HEK293T (cell line): ENCODE data around the gene GJD2.
A peak's percentile ranks its signal among the peaks of the same experiment; 100 is the strongest.

Experiments
- CTCF ChIA-PET: fragments of 350-600 bp; formaldehyde crosslinking; extraction: SDS; loops from one replicate; lab custom pipeline; 2021; ENCODE audit warnings: antibody characterized with exemption, inconsistent platforms; lab: Yijun Ruan, JAX
- POLR2A ChIA-PET: fragments of 350-600 bp; formaldehyde crosslinking; extraction: SDS; loops from one replicate; lab custom pipeline; 2020; ENCODE audit warnings: antibody characterized with exemption, inconsistent platforms; lab: Yijun Ruan, JAX
- DNase-seq: peaks from one replicate; pipeline ENCODE4 v3.0.0; 2012; ENCODE audit warnings: mixed read lengths; ENCODE audit errors: extremely low spot score
- ARNT ChIP-seq: fragments of 450-650 bp; IDR thresholded peaks from 2 replicates; pipeline ENCODE4 v1.6.1; 2017; ENCODE audit warnings: mild to moderate bottlenecking
- BHLHE40 ChIP-seq: fragments of 450-650 bp; IDR thresholded peaks from 2 replicates; pipeline ENCODE4 v1.6.1; 2016; ENCODE audit warnings: mild to moderate bottlenecking, moderate library complexity, borderline replicate concordance
- CTBP1 ChIP-seq: fragments of 450-650 bp; IDR thresholded peaks from 2 replicates; pipeline ENCODE4 v1.6.1; 2016; ENCODE audit warnings: borderline replicate concordance
- ELF4 ChIP-seq: fragments of 450-650 bp; IDR thresholded peaks from 2 replicates; pipeline ENCODE4 v1.6.1; 2017; ENCODE audit warnings: antibody characterized with exemption
- FOXA1 ChIP-seq: fragments of 450-650 bp; IDR thresholded peaks from 2 replicates; pipeline ENCODE4 v1.6.1; 2016; ENCODE audit warnings: mild to moderate bottlenecking
- FOXK2 ChIP-seq: fragments of 450-650 bp; IDR thresholded peaks from 2 replicates; pipeline ENCODE4 v1.6.1; 2016; ENCODE audit warnings: mild to moderate bottlenecking
- FOXM1 ChIP-seq: fragments of 450-650 bp; IDR thresholded peaks from 2 replicates; pipeline ENCODE4 v1.6.1; 2017; ENCODE audit warnings: mild to moderate bottlenecking, borderline replicate concordance
- HDGF ChIP-seq: fragments of 450-650 bp; IDR thresholded peaks from 2 replicates; pipeline ENCODE4 v1.6.1; 2017; ENCODE audit warnings: antibody characterized with exemption, borderline replicate concordance
- L3MBTL2 ChIP-seq: fragments of 450-650 bp; conservative IDR thresholded peaks from 2 replicates; pipeline ENCODE4 v1.6.1; 2016; ENCODE audit warnings: mild to moderate bottlenecking
- LEF1 ChIP-seq: fragments of 450-650 bp; IDR thresholded peaks from 2 replicates; pipeline ENCODE4 v1.6.1; 2017; ENCODE audit warnings: mild to moderate bottlenecking, borderline replicate concordance
- NFRKB ChIP-seq: fragments of 450-650 bp; IDR thresholded peaks from 2 replicates; pipeline ENCODE4 v1.6.1; 2016; ENCODE audit warnings: mild to moderate bottlenecking, moderate library complexity
- SP1 ChIP-seq: fragments of 450-650 bp; IDR thresholded peaks from 2 replicates; pipeline ENCODE4 v1.6.1; 2017
- SUZ12 ChIP-seq: fragments of 450-650 bp; IDR thresholded peaks from 2 replicates; pipeline ENCODE4 v1.6.1; 2016; ENCODE audit warnings: mild to moderate bottlenecking
- TARDBP ChIP-seq: fragments of 450-650 bp; IDR thresholded peaks from 2 replicates; pipeline ENCODE4 v1.6.1; 2016
- ZNF384 ChIP-seq: fragments of 450-650 bp; IDR thresholded peaks from 2 replicates; pipeline ENCODE4 v1.6.1; 2016
- TF ChIP-seq, protein P1 (sequence below): fragments of 450-650 bp; IDR thresholded peaks from 2 replicates; pipeline ENCODE4 v1.6.1; 2016

Gene GJD2

DNA sequence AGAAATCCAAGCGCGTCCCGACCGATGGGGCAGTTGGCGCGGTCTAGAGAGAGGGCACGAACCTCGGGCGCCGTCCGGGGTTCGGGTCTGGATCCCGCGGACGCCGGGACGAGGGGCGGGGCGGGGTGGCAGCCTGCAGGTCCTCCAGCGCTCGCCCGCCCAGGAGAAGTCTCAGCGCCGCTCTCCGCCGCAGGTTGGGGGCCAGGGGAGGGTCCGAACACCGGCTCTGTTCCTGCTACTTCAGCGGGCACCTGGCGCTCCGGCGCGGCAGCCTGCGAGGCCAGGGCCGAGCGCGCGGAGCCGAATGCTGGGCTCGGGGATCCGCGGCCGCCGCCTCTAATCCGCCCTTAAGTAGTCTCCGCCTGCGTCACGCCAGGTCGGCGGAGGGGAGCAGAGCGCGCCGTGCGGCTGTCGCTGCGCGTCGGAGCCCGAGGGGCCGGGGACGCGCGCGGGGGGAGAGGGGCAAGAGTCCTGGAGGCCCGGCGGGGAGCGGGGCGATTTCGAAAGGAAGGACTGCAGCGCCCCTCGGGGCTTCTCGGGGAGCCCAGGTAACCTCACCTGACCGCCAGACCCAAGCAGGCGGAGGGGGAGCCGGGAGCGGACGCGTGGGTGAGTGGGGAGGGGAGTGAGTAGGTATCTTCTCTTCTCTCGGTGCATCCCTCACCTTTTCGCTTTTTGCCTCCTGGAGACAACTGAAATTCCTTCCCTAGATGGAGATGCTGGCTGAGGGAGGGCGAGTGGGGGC, at the start of gene GJD2:
Gene GJD2, minus strand, starts transcription at position 325 of the 745 bp plus-strand sequence. CDS start 510 bp downstream, outside the sequence.
- TF ChIP-seq BHLHE40, result no peak
- TF ChIP-seq FOXA1, result no peak
- TF ChIP-seq SP1, result no peak
- no peak for TF ChIP-seq FOXM1
- TF ChIP-seq FOXK2, result no peak
- TF ChIP-seq TARDBP, result no peak
- TF ChIP-seq NFRKB, result no peak
- POLR2A ChIA-PET, result no interaction called here

DNA sequence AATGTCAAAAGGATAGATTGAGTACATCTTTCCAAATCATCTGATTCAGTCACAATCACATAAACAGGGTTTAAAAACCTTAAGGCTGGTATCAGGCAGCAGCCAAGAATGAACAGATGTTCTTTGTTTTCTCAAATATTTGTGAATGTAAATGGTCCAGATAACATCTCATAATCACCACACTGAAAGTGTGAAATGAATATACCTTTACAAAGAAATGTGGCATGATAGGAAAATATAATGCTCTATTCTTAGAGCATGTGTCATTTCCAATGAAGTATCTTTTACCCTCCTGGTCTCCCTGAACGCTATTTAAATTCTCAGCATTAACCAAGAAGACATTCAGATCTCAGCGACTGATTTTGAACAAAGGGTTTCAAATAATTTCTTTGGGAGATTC, 49.3 kb upstream of the GJD2 start:
- POLR2A ChIA-PET, result no interaction called here
- TF ChIP-seq ARNT (no peak), CTBP1 (no peak), LEF1 (no peak), SP1 (no peak), SUZ12 (no peak), ELF4 (no peak), TARDBP (no peak), NFRKB (no peak), FOXA1 (no peak), HDGF (no peak), FOXM1 (no peak), FOXK2 (no peak), L3MBTL2 (no peak), ZNF384 (no peak)
- TF ChIP-seq, protein P1, sequence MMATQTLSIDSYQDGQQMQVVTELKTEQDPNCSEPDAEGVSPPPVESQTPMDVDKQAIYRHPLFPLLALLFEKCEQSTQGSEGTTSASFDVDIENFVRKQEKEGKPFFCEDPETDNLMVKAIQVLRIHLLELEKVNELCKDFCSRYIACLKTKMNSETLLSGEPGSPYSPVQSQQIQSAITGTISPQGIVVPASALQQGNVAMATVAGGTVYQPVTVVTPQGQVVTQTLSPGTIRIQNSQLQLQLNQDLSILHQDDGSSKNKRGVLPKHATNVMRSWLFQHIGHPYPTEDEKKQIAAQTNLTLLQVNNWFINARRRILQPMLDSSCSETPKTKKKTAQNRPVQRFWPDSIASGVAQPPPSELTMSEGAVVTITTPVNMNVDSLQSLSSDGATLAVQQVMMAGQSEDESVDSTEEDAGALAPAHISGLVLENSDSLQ, result no peak
- no peak for DNase-seq

More for the DNA sequence above, at the start of gene GJD2:
- CTCF ChIA-PET, result no interaction called here
- DNase-seq, result peak; percentile 16

GRCh38 chr15:34802803-34803750, 48.3 kb upstream of the GJD2 start:
- TF ChIP-seq BHLHE40 (no peak), L3MBTL2 (no peak), ELF4 (no peak), LEF1 (no peak), SP1 (no peak), ARNT (no peak), HDGF (no peak), NFRKB (no peak), FOXM1 (no peak), FOXA1 (no peak), FOXK2 (no peak), TARDBP (no peak), SUZ12 (no peak), CTBP1 (no peak), ZNF384 (no peak)
- TF ChIP-seq, protein P1, result no peak
- ChIA-PET CTCF (no interaction called here), POLR2A (interaction anchor here (0.6 kb wide), 1 partner anchor 763 kb away, joined by 3 read pairs; no protein-coding TSS in a partner anchor)
- DNase-seq, result no peak

More for the DNA sequence above, 49.3 kb upstream of the GJD2 start:
- CTCF ChIA-PET, result no interaction called here

DNA sequence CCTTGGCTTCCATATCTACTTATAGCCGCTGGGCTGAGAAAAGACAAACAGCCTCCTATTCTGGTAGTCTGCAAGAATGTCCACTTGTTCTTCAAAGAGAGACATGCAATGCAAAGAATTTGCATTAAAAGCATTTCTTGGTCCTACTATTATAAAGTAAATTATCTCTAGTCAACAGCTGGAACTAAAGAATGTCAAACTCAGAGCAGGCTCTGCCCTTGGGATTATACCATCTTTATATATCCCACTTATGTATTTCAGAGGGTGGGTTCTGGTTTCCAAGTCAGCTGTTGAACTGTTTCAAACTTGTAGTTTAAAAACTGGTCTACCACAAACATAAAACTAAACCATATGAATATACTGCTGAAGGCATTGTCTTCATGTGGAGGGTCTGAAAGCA, 47.6 kb upstream of the GJD2 start:
- DNase-seq, result no peak
- POLR2A ChIA-PET, result no interaction called here
- CTCF ChIA-PET, result no interaction called here
- TF ChIP-seq FOXM1 (no peak), NFRKB (no peak), ZNF384 (no peak), FOXA1 (no peak)

DNA sequence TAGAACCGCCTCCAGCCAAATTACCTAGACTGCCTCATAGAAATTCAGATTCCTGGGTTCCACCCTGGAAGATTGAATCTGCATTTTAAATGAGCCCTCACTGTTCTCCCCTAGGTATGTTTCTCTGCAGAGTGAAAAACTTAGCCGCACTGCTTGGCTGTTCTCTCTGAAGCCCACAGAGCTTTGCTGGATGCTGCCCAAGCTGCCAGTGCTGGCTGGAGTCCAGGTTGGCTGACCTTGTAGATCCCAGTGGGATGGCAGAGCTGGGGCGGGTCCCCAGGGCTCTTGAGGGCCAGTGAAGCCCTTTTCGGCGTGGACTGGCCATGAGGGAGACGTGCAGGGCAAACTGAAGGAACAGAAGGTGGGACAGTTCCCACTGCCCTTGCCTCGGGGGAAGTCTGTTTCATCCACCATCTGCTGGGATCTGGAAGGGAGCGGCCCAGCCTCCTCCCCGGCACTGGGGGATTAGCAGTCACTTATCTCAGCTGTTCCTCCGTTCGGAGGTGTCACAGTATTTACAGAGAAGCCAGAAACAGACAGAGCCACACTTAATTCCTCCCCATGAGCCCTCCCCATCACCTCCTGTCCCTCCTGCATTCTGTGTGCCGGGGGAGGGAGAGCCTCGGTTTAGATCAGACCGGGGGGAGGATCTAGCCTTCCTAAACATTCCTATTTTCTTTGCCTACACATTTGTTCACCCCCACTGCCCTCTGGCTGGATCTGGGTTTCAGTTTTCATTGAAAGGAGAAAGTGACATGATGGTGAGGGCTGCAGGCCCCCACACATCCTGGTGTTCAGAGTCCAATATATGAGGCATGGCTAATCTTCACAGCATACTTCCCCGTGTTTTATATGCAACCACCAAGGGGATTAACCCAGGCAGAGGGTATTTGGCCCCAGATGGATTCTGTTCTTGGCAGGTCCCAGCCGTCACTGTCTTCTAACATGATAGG, 44.6 kb upstream of the GJD2 start:
- TF ChIP-seq TARDBP, result no peak
- TF ChIP-seq FOXM1, result no peak
- TF ChIP-seq SUZ12, result no peak
- TF ChIP-seq FOXA1, result no peak
- TF ChIP-seq ZNF384, result no peak
- no peak for TF ChIP-seq HDGF
- no peak for TF ChIP-seq SP1
- TF ChIP-seq ARNT, result no peak
- TF ChIP-seq ELF4, result no peak
- TF ChIP-seq LEF1, result no peak
- no peak for DNase-seq
- POLR2A ChIA-PET, result no interaction called here
- CTCF ChIA-PET, result no interaction called here
